Measurements from ENCODE around the gene HIF3A. TPM values are rescaled to one million over a fixed set of nuclear protein-coding genes. Genes with fewer than 3 reads are reported as not detected.

Gene HIF3A
- total RNA-seq, 1 donor from 2014 or later = 0.42 TPM

DNA sequence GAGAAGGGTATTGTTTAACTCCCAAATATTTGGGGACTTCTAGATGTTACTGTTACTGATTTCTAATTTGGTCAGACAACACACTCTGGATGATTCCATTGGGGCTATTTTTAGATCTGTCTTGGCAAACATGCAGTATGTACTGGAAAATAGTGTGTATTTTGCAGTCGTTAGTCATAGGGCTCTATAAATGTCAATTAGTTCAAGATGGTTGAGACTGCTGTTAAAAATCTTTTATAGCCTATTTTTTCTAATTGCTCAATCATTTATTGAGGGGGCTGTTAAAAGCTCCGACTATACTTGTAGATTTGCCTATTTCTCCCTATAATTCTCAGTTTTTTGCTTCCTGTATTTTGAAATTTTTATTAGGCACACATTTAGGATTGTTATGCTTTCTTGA lies 81.4 kb downstream of the HIF3A start:
- no peak overlapping the region for H3K4me3 ChIP-seq (ENCODE audit: low read depth, low read length)
- DNase-seq (ENCODE audit: low read depth) = no peak
- peaks cover 3% of the 10 kb centered on the region for H3K36me3 ChIP-seq (ENCODE audit: control insufficient read depth, insufficient read depth, low read length)
- TF ChIP-seq, protein P1, sequence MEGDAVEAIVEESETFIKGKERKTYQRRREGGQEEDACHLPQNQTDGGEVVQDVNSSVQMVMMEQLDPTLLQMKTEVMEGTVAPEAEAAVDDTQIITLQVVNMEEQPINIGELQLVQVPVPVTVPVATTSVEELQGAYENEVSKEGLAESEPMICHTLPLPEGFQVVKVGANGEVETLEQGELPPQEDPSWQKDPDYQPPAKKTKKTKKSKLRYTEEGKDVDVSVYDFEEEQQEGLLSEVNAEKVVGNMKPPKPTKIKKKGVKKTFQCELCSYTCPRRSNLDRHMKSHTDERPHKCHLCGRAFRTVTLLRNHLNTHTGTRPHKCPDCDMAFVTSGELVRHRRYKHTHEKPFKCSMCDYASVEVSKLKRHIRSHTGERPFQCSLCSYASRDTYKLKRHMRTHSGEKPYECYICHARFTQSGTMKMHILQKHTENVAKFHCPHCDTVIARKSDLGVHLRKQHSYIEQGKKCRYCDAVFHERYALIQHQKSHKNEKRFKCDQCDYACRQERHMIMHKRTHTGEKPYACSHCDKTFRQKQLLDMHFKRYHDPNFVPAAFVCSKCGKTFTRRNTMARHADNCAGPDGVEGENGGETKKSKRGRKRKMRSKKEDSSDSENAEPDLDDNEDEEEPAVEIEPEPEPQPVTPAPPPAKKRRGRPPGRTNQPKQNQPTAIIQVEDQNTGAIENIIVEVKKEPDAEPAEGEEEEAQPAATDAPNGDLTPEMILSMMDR (IDR thresholded peaks at IDR 0.05; ENCODE audit: insufficient read depth, low read length, poor library complexity, severe bottlenecking) = no peak
- no peaks in the 10 kb centered on the region for H3K27me3 ChIP-seq (ENCODE audit: control insufficient read depth, insufficient read depth, low read length)

DNA sequence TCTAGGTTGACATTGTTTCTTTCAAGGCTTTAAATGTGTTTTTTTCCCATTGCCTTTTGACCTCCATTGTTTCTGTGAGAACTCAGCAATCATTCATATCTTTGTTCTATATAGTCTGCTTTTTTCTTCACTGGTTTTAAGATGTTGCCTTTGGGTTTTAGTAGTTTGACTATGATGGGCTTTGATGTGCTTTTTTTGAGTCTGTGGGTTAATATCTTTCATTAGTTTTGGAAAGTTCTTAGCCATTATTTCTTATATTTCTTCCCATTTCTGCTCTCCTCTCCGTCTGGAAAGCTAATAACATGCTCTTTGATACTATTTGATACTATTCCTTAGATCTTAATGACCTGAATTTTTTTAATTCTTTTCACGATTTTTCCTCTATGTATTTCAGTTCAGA lies 83.8 kb downstream of the HIF3A start:
- DNase-seq (ENCODE audit: low read depth) = no peak
- no peaks in the 10 kb centered on the region for H3K27me3 ChIP-seq (ENCODE audit: control insufficient read depth, insufficient read depth, low read length)
- H3K4me3 ChIP-seq (ENCODE audit: low read depth, low read length) = no peak overlapping the region
- TF ChIP-seq, protein P1 (IDR thresholded peaks at IDR 0.05; ENCODE audit: insufficient read depth, low read length, poor library complexity, severe bottlenecking) = no peak
- H3K36me3 ChIP-seq (ENCODE audit: control insufficient read depth, insufficient read depth, low read length) = peaks cover 6% of the 10 kb centered on the region

DNA sequence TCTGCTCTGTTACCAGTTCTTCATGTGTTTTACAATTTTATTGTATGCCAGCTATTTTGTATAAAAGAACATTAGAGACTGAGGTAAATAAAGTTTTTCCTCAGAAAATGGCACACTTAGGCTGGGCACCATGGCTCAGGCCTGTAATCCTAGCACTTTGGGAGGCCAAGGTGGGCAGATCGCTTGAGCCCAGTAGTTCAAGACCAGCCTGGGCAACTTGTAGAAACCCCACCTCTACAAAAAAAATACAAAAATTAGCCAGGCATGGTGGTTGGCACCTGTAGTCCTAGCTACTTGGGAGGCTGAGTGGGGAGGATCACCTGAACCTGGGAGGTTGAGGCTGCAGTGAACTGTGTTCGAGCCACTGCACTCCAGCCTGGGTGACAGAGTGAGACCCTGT lies 84.5 kb downstream of the HIF3A start:
- H3K27me3 ChIP-seq (ENCODE audit: control insufficient read depth, insufficient read depth, low read length) = no peaks in the 10 kb centered on the region
- no peak for DNase-seq (ENCODE audit: low read depth)
- TF ChIP-seq, protein P1 (IDR thresholded peaks at IDR 0.05; ENCODE audit: insufficient read depth, low read length, poor library complexity, severe bottlenecking) = no peak
- H3K36me3 ChIP-seq (ENCODE audit: control insufficient read depth, insufficient read depth, low read length) = peaks cover 4% of the 10 kb centered on the region
- no peak overlapping the region for H3K4me3 ChIP-seq (ENCODE audit: low read depth, low read length)

DNA sequence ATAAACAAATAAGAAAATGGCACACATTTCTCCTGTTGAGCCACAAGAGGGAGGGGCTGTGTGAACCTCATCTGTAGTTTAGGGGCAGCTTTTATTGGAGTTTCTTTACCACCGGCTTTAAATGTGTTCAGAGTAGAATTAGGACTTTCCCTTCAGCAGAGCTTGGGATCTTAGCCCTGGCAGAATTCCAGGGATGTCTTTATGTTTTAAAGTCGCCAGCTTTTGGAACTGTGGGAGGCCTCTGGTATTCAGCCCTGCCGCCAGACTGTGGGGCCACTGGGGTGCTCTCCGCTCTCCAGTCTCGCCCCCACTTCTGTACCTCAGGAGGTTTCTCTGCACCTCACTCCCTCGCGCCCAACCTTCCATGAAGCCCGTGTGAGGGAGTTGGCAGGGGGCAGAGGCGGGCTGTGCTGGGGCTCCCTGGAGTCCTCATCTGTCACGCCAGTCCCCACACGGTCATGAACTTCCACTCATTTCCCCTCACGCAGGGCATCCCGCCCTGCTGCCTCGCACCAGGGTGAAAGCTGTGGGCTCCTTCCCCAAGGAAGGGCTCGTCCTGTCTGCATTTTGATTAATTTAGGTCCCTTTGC lies 85.0 kb downstream of the HIF3A start:
- TF ChIP-seq, protein P1 (IDR thresholded peaks at IDR 0.05; ENCODE audit: insufficient read depth, low read length, poor library complexity, severe bottlenecking) = no peak
- no peak overlapping the region for H3K4me3 ChIP-seq (ENCODE audit: low read depth, low read length)
- H3K27me3 ChIP-seq (ENCODE audit: control insufficient read depth, insufficient read depth, low read length) = no peaks in the 10 kb centered on the region
- peaks cover 3% of the 10 kb centered on the region for H3K36me3 ChIP-seq (ENCODE audit: control insufficient read depth, insufficient read depth, low read length)
- no peak for DNase-seq (ENCODE audit: low read depth)

DNA sequence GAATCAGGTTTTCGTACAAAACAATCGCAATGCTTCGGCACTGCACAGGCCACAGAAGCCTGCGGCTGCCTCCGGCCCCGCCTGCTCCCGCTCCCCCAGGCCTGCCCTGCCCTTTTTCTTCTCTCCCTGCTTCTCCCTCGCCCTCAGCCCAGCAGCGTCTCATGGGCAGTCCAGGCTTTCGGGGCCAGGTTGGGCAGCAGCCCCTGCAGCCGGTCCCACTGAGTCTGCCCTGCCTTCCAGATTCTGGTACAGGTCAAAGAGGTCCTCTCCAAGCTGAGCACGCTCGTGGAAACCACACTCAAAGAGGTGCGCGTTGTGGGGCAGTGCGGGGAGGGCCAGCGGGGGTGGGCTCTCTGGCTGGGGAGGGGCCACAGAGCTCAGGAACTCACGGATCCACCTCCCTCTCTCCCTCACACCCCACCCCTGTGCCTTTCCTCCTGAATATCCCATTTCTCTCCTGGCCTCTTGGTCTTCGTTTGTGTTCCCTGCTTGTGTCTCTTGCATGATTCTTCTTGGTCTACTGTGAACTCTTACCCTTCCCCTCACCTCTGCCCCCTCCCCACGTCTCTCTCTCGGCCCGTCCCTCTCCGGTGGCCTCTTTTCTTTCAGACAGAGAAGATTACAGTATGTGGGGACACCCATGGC lies 86.5 kb downstream of the HIF3A start:
- no peak for DNase-seq (ENCODE audit: low read depth)
- TF ChIP-seq, protein P1 (IDR thresholded peaks at IDR 0.05; ENCODE audit: insufficient read depth, low read length, poor library complexity, severe bottlenecking) = no peak
- H3K27me3 ChIP-seq (ENCODE audit: control insufficient read depth, insufficient read depth, low read length) = no peaks in the 10 kb centered on the region
- no peak overlapping the region for H3K4me3 ChIP-seq (ENCODE audit: low read depth, low read length)
- peaks cover 5% of the 10 kb centered on the region for H3K36me3 ChIP-seq (ENCODE audit: control insufficient read depth, insufficient read depth, low read length)

DNA sequence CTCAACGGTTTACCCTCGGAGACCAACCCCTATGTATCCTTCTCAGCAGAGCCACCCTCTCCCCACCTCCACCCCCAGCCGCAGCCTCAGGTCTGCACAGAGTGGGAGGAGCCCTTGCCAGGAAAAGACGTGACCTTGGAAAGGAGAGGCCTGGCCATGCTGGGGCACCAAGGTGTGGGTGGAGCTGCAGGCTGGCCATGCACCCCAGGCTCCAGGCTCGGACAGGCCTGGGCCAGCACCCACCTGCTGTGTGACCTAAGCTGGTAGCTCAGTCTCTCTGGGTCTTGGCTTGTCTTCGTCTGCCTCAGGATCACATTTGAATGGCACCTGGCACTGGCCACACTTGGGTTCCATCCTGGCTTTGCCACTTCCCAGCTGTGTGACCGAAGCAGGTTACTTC lies 87.0 kb downstream of the HIF3A start:
- TF ChIP-seq, protein P1 (IDR thresholded peaks at IDR 0.05; ENCODE audit: insufficient read depth, low read length, poor library complexity, severe bottlenecking) = no peak
- peaks cover 5% of the 10 kb centered on the region for H3K36me3 ChIP-seq (ENCODE audit: control insufficient read depth, insufficient read depth, low read length)
- H3K4me3 ChIP-seq (ENCODE audit: low read depth, low read length) = no peak overlapping the region
- DNase-seq (ENCODE audit: low read depth) = no peak
- no peaks in the 10 kb centered on the region for H3K27me3 ChIP-seq (ENCODE audit: control insufficient read depth, insufficient read depth, low read length)
